ENCODE measurements around the gene SLC28A3.

SLC28A3 gene

GRCh38 chr9:84296146-84296843 is 44.3 kb downstream of the SLC28A3 start:
- DNase-seq (ENCODE audit: low spot score): no peak

GRCh38 chr9:84294241-84294950 is 46.2 kb downstream of the SLC28A3 start:
- no peak for DNase-seq (ENCODE audit: low spot score)

GRCh38 chr9:84293001-84293798 is 47.4 kb downstream of the SLC28A3 start:
- no peak for DNase-seq (ENCODE audit: low spot score)

GRCh38 chr9:84285381-84285780 is 55.2 kb downstream of the SLC28A3 start:
- DNase-seq (ENCODE audit: low spot score): no peak

GRCh38 chr9:84283946-84284345 is 56.6 kb downstream of the SLC28A3 start:
- peak; percentile 51 for DNase-seq (ENCODE audit: low spot score)

- no peak for DNase-seq (ENCODE audit: low spot score)
These were observed 62.4 kb downstream of the SLC28A3 start for GRCh38 chr9:84278130-84278529.

- no peak for DNase-seq (ENCODE audit: low spot score)
These were observed 62.9 kb downstream of the SLC28A3 start for GRCh38 chr9:84277646-84278045.

- DNase-seq (ENCODE audit: low spot score): no peak
These were observed 63.8 kb downstream of the SLC28A3 start for GRCh38 chr9:84276741-84277140.

- DNase-seq (ENCODE audit: low spot score): peak; percentile 30
These were observed 68.5 kb downstream of the SLC28A3 start for GRCh38 chr9:84271921-84272556.

GRCh38 chr9:84271531-84271900 is 69.0 kb downstream of the SLC28A3 start:
- DNase-seq (ENCODE audit: low spot score): peak; percentile 60

- no peak for DNase-seq (ENCODE audit: low spot score)
These were observed 69.6 kb downstream of the SLC28A3 start for GRCh38 chr9:84270847-84271530.

GRCh38 chr9:84266087-84266561 is 74.4 kb downstream of the SLC28A3 start:
- no peak for DNase-seq (ENCODE audit: low spot score)

GRCh38 chr9:84264307-84265029 is 76.1 kb downstream of the SLC28A3 start:
- no peak for DNase-seq (ENCODE audit: low spot score)

- DNase-seq (ENCODE audit: low spot score): peak; percentile 75
These were observed 79.3 kb downstream of the SLC28A3 start for GRCh38 chr9:84261070-84261746.

GRCh38 chr9:84258371-84258770 is 82.2 kb downstream of the SLC28A3 start:
- DNase-seq (ENCODE audit: low spot score): no peak

- DNase-seq (ENCODE audit: low spot score): no peak
These were observed 84.9 kb downstream of the SLC28A3 start for GRCh38 chr9:84255696-84256095.

GRCh38 chr9:84254972-84255371 is 85.6 kb downstream of the SLC28A3 start:
- no peak for DNase-seq (ENCODE audit: low spot score)

GRCh38 chr9:84251921-84252320 is 88.6 kb downstream of the SLC28A3 start:
- no peak for DNase-seq (ENCODE audit: low spot score)

- no peak for DNase-seq (ENCODE audit: low spot score)
These were observed 98.7 kb downstream of the SLC28A3 start for GRCh38 chr9:84241817-84242373.

- no peak for DNase-seq (ENCODE audit: low spot score)
These were observed 101.2 kb downstream of the SLC28A3 start for GRCh38 chr9:84239343-84239742.

All from globus pallidus (tissue), 1 donor.